ENCODE measurements around the gene UTY. TPM values are rescaled to one million over a fixed set of nuclear protein-coding genes. Genes with fewer than 3 reads are reported as not detected.

Gene UTY
- total RNA-seq, 2 donors from 2014 or later: 26.1 TPM; not detected in 1

DNA sequence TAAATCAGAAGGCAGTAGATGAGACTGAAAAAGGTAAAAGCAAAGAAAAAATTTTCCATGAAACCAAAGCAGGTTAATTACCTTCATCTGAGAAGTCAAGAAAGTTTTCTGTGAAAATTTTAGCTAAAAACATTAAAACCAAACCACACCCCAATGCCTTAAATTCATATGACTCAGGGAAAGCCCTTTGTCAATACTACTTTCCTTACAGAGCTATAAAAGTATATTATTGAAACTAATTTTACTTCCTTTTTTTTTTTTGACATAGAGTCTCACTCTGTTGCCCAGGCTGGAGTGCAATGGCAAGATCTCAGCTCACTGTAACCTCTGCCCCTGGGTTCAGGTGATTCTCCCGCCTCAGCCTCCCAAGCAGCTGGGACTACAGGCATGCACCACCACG is 117.2 kb downstream of the UTY start:
- DNase-seq: no peak
- Histone ChIP-seq H3K36me3 (ENCODE audit: control insufficient read depth, insufficient read depth, low read length) (peaks cover 11% of the 10 kb centered on the region), H3K4me3 (ENCODE audit: low read length) (no peak overlapping the region), H3K9ac (ENCODE audit: extremely low read depth, low read length, poor library complexity, severe bottlenecking) (no peak overlapping the region), H3K9me3 (ENCODE audit: control insufficient read depth, low read length) (no peaks in the 10 kb centered on the region), H3K27me3 (ENCODE audit: control insufficient read depth, insufficient read depth, low read length, poor library complexity, severe bottlenecking) (no peaks in the 10 kb centered on the region), H3K27ac (ENCODE audit: low read depth, low read length) (no peak overlapping the region), H3K4me1 (ENCODE audit: control insufficient read depth, insufficient read depth, low read length) (no peaks in the 10 kb centered on the region)
- 100% methylated on average over 2 of the region's 2 CpGs; no CpG with 5 or more reads in 1 of the 2 experiments for WGBS, 2 experiments (ENCODE audit: insufficient coverage in 1 of 2, insufficient read length in 1 of 2)
- Mint-ChIP-seq H3K9me3 (no peaks in the 10 kb centered on the region), H3K27me3 (ENCODE audit: insufficient read depth) (no peaks in the 10 kb centered on the region), H3K27ac (no peak overlapping the region), H3K36me3 (ENCODE audit: low read depth) (no peaks in the 10 kb centered on the region), H3K4me1 (no peaks in the 10 kb centered on the region), H3K4me3 (no peak overlapping the region)
- TF ChIP-seq, protein P1, sequence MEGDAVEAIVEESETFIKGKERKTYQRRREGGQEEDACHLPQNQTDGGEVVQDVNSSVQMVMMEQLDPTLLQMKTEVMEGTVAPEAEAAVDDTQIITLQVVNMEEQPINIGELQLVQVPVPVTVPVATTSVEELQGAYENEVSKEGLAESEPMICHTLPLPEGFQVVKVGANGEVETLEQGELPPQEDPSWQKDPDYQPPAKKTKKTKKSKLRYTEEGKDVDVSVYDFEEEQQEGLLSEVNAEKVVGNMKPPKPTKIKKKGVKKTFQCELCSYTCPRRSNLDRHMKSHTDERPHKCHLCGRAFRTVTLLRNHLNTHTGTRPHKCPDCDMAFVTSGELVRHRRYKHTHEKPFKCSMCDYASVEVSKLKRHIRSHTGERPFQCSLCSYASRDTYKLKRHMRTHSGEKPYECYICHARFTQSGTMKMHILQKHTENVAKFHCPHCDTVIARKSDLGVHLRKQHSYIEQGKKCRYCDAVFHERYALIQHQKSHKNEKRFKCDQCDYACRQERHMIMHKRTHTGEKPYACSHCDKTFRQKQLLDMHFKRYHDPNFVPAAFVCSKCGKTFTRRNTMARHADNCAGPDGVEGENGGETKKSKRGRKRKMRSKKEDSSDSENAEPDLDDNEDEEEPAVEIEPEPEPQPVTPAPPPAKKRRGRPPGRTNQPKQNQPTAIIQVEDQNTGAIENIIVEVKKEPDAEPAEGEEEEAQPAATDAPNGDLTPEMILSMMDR (conservative IDR thresholded peaks at IDR 0.05): no peak

DNA sequence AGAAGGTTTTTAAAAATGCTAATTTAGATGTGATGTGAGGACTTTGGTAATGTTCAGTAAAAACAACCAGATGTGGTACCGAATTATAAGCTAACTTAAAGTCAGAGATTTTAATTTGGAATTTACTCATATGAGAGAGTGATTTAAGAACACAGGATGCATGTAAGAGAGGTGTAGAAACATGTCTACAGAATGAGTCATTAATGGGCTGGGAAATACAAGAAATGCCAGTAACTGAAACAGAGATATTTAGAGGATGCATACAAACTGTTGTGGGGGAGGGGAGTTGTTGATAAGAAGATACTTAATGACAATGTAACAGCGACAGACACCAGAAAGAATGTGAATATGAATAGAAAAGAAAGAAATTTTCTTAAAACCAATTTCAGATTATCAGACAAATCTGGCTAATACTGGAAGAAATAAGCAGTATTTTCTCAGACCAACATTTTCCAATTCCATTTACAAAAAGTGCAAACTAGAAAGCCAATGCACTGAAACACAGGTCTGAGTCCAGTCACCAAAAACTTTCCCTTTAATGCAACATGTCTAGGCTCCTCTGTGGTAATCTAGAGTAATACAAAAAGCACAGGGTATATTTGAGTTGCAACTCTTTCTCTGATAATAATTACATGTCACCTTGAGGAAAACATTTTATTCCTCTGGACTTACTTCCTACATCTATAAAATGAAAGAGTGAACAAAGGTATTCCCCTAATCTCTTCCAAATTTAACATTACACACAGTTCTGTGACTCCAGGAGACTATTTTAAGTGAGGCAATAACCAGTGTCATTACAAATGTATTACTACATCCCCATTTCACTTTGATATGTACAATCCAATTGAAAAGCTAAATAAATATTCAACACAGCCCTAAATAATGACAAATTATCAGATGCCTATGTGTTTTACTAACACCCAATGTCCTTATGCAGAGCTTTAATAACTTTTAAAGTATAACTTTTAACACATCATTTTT is 117.9 kb downstream of the UTY start:
- no peak overlapping the region for H3K27ac ChIP-seq (ENCODE audit: low read depth, low read length)
- H3K4me1 Mint-ChIP-seq: no peaks in the 10 kb centered on the region

DNA sequence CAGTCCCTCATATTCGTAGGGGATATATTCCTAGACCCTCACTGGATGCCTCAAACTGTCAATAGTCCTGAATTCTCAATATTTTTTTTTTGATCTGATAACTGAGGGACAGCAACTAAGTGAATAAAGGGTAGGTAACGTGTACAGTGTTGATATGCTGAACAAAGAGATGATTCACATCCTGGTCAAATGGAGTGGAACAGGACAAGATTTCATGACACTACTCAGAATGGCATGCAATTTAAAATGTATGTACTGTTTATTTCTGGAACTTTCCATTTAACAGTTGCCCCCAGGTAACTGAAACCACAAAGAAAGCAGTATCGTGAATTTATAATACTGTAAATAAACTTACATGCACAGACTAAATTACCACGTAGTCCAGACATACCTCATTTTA is 128.4 kb downstream of the UTY start:
- Mint-ChIP-seq H3K36me3 (ENCODE audit: low read depth) (no peaks in the 10 kb centered on the region), H3K9me3 (no peaks in the 10 kb centered on the region), H3K27ac (no peak overlapping the region), H3K4me1 (no peaks in the 10 kb centered on the region), H3K27me3 (ENCODE audit: insufficient read depth) (no peaks in the 10 kb centered on the region), H3K4me3 (no peak overlapping the region)
- TF ChIP-seq, protein P1 (conservative IDR thresholded peaks at IDR 0.05): no peak
- no peaks in the 10 kb centered on the region for H3K27me3 ChIP-seq (ENCODE audit: control insufficient read depth, insufficient read depth, low read length, poor library complexity, severe bottlenecking)
- WGBS, 2 experiments (ENCODE audit: insufficient coverage in 1 of 2, insufficient read length in 1 of 2): 95% methylated on average over 4 of the region's 4 CpGs; no CpG with 5 or more reads in 1 of the 2 experiments
- no peak for DNase-seq
- H3K36me3 ChIP-seq (ENCODE audit: control insufficient read depth, insufficient read depth, low read length): peaks cover 47% of the 10 kb centered on the region
- no peak overlapping the region for H3K9ac ChIP-seq (ENCODE audit: extremely low read depth, low read length, poor library complexity, severe bottlenecking)
- no peak overlapping the region for H3K27ac ChIP-seq (ENCODE audit: low read depth, low read length)
- H3K4me3 ChIP-seq (ENCODE audit: low read length): no peak overlapping the region
- H3K9me3 ChIP-seq (ENCODE audit: control insufficient read depth, low read length): no peaks in the 10 kb centered on the region
- no peaks in the 10 kb centered on the region for H3K4me1 ChIP-seq (ENCODE audit: control insufficient read depth, insufficient read depth, low read length)

More for the DNA sequence above, 117.9 kb downstream of the UTY start:
- DNase-seq: no peak
- H3K9ac ChIP-seq (ENCODE audit: extremely low read depth, low read length, poor library complexity, severe bottlenecking): no peak overlapping the region
- H3K27me3 ChIP-seq (ENCODE audit: control insufficient read depth, insufficient read depth, low read length, poor library complexity, severe bottlenecking): no peaks in the 10 kb centered on the region
- no peak overlapping the region for H3K4me3 ChIP-seq (ENCODE audit: low read length)
- 80 to 93% methylated on average over 1 of the region's 2 CpGs for WGBS, 2 experiments (ENCODE audit: insufficient coverage in 1 of 2, insufficient read length in 1 of 2)
- Mint-ChIP-seq H3K27me3 (ENCODE audit: insufficient read depth) (no peaks in the 10 kb centered on the region), H3K4me3 (no peak overlapping the region), H3K9me3 (no peaks in the 10 kb centered on the region), H3K36me3 (ENCODE audit: low read depth) (no peaks in the 10 kb centered on the region), H3K27ac (no peak overlapping the region)
- TF ChIP-seq, protein P1 (conservative IDR thresholded peaks at IDR 0.05): no peak
- no peaks in the 10 kb centered on the region for H3K4me1 ChIP-seq (ENCODE audit: control insufficient read depth, insufficient read depth, low read length)
- H3K9me3 ChIP-seq (ENCODE audit: control insufficient read depth, low read length): no peaks in the 10 kb centered on the region
- peaks cover 13% of the 10 kb centered on the region for H3K36me3 ChIP-seq (ENCODE audit: control insufficient read depth, insufficient read depth, low read length)

Measured in endodermal cell (in vitro differentiated cells).